Upper lobe of left lung (tissue), 6 donors: ENCODE data around the gene PYGO2. TPM values are rescaled to one million over a fixed set of nuclear protein-coding genes. Genes with fewer than 3 reads are reported as not detected.

ENCODE experiments used
- ATAC-seq, 2 donors: fragments of 200-7000 bp; cut with Tn5 transposase; one replicate each; pipeline ENCODE4 v1.9.1; 2022; ENCODE audit warnings: mild to moderate bottlenecking in 2 of 2, moderate library complexity in 2 of 2; ENCODE audit not compliant: low FRiP score in 2 of 2
- DNase-seq, 2 donors: peaks; one replicate each; pipeline ENCODE4 v3.0.0-alpha.2; 2019 to 2020
- H3K27ac ChIP-seq, 4 donors: fragments of 200-600 bp; sonication (generic); one replicate each; pipeline ENCODE4 v1.5.1; 2016 to 2019
- H3K27me3 ChIP-seq, 4 donors: fragments of 200-600 bp; sonication (generic); one replicate each; pipeline ENCODE4 v1.5.1; 2017 to 2019
- H3K36me3 ChIP-seq, 4 donors: fragments of 200-600 bp; sonication (generic); one replicate each; pipeline ENCODE4 v1.5.1; 2016 to 2019
- H3K4me1 ChIP-seq, 4 donors: fragments of 200-600 bp; sonication (generic); one replicate each; pipeline ENCODE4 v1.5.1; 2018 to 2019
- H3K4me3 ChIP-seq, 4 donors: fragments of 200-600 bp; sonication (generic); one replicate each; pipeline ENCODE4 v1.5.1; 2017 to 2019; ENCODE audit warnings: mild to moderate bottlenecking in 2 of 4, moderate library complexity in 1 of 4
- H3K9me3 ChIP-seq, 4 donors: fragments of 200-600 bp; sonication (generic); one replicate each; pipeline ENCODE4 v1.5.1; 2018 to 2019
- CTCF ChIP-seq, 6 experiments: fragments of 450-650 bp in 4 of 6; fragments of 200-600 bp in 2 of 6; sonication (generic) in 2 of 6; IDR thresholded peaks; one replicate each; pipeline ENCODE4 v1.5.1; 2016 to 2019; ENCODE audit warnings: antibody characterized with exemption in 6 of 6
- EP300 ChIP-seq, 4 donors: sonication (generic); formaldehyde crosslinking; IDR thresholded peaks; one replicate each; pipeline ENCODE4 v1.5.1; 2017; ENCODE audit warnings: antibody characterized with exemption in 4 of 4, control low read depth in 2 of 4
- POLR2A ChIP-seq, 4 donors: fragments of 450-650 bp; IDR thresholded peaks; one replicate each; pipeline ENCODE4 v1.5.1; 2016 to 2017; ENCODE audit warnings: antibody characterized with exemption in 4 of 4, mild to moderate bottlenecking in 2 of 4
- POLR2AphosphoS5 ChIP-seq, 2 donors: sonication (generic); formaldehyde crosslinking; IDR thresholded peaks; one replicate each; pipeline ENCODE4 v1.5.1; 2017; ENCODE audit warnings: antibody characterized with exemption in 2 of 2
- WGBS, 2 donors: methylation state at CpG; one replicate each; pipeline ENCODE4 v1.1.5; 2017 to 2018; 5-methylcytosine and 5-hydroxymethylcytosine counted together
- total RNA-seq, 6 donors: library from RNA; depleted of rRNA in 4 of 6; stranded (reverse); fragments of >200 nt in 4 of 6; gene quantifications; one replicate each; pipeline versions ENCODE4 v1.1.0 to v1.2.1, GENCODE V29; 2016 to 2021
- donor health status: DM: no; HTN: no; CAD: no; lungs with moderate emphysema.
- donor health status: DM: no; HTN: yes; CAD: no; lungs with severe emphysema.

The PYGO2 gene
- total RNA-seq, 6 donors from 2014 or later = 20.1 to 41.9 (median 27.5) TPM

DNA sequence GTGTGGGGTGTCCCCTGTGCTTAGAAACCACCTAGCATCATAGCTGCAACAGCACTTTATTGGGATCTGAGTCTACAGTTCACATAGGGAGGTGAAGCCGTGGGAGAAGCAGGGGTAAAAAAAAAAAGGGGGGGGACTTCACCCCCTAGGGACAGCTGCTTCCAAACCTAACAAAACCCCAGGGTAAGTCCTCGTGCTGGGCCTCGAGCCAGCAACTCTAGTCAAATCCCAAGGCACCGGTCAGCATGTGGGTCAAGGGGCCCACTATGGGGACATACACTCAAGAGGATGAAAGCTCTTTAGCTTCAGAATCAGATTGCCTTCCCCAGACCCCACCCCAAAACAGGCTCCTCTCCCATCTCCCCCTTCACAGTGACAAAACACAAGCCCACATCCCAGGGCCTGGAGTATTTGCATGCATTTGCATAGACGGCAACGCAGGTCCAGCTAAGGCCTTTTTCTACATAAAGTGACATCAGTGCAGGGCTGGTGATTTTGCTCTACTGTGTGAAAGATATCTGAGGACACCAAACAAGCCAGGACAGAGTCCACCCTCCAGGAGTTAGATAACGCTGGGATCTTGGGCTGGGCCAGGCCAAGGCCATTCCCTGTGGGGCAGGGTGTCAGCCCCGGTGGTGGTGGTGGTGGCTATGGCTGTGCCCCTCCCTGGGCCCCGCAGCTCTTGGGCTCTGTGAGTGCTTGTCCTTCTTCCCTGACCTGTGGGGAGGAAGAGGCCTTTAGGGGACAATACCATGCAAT lies 17.0 kb downstream of the PYGO2 start:
- Histone ChIP-seq H3K27ac (peak overlapping the region in 1 of 4 donors; percentile 19), H3K4me3 (no peak overlapping the region), H3K27me3 (no peaks in the 10 kb centered on the region), H3K4me1 (peaks cover 22 to 28% (median 25%) of the 10 kb centered on the region in 4 donors), H3K9me3 (no peaks in the 10 kb centered on the region), H3K36me3 (peaks cover 0 to 33% (median 20%) of the 10 kb centered on the region in 4 donors)
- WGBS, 2 donors = 36 to 58% methylated on average over 8 to 9 of the region's 9 CpGs
- no peak for ATAC-seq
- peak in 1 of 2 donors; percentile 43 for DNase-seq
- no peak for TF ChIP-seq POLR2AphosphoS5 (IDR thresholded peaks at IDR 0.05)
- no peak for TF ChIP-seq POLR2A (IDR thresholded peaks at IDR 0.05)
- no peak for TF ChIP-seq EP300 (IDR thresholded peaks at IDR 0.05)
- TF ChIP-seq CTCF (IDR thresholded peaks at IDR 0.05) = no peak

DNA sequence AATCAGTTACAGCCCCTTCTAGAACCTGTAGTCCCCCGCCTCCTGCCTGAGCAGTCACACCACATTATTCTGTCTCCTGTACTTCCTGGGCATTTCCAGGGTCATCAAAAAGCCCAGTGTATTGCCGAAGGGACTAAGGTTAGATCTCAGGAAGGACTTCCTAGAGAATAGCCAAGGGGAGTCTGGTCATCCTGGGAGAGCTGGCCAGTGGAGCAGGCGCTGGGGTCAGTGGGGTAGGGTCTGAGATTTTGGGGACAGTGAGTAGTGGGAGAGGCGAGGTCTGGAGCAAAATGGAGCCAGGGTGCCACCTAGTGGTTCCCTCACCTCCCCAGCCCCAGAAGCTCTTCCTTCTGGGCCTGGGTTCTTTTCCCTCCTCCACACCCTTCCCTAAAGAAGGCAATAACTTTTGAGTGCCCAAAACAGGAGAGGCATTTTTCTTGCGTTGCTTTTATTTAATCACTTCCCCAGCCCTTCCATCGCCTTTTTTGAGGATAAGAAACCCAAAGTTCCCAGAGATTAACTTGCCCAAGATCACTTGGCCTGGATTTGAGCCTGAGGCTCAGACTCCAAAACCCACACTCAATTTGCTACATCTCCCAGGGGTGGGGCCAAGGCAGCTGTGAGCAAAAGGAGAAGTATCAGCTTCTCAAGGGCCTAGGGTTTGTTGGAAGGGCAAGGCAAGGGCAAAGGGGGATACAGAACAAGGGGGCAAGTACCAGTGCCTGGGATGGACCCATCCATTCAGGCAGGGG lies 17.8 kb downstream of the PYGO2 start:
- DNase-seq = no peak
- no peaks in the 10 kb centered on the region for H3K27me3 ChIP-seq
- ATAC-seq = peak in 1 of 2 donors; percentile 66
- WGBS, 2 donors = 41 to 45% methylated on average over 6 of the region's 6 CpGs
- H3K27ac ChIP-seq = peak overlapping the region in 2 of 4 donors; percentile 19 to 46
- peak; percentile 45 to 71 (median 63) for TF ChIP-seq CTCF (IDR thresholded peaks at IDR 0.05)
- TF ChIP-seq EP300 (IDR thresholded peaks at IDR 0.05) = no peak
- H3K4me1 ChIP-seq = peaks cover 22 to 28% (median 25%) of the 10 kb centered on the region in 4 donors
- H3K9me3 ChIP-seq = no peaks in the 10 kb centered on the region
- H3K36me3 ChIP-seq = peaks cover 0 to 33% (median 20%) of the 10 kb centered on the region in 4 donors
- no peak overlapping the region for H3K4me3 ChIP-seq

GRCh38 chr1:154941333-154942013 lies 20.1 kb downstream of the PYGO2 start:
- no peaks in the 10 kb centered on the region for H3K27me3 ChIP-seq
- peak overlapping the region; percentile 32 to 76 (median 63) for H3K27ac ChIP-seq
- WGBS, 2 donors = 71 to 73% methylated on average over 3 to 5 of the region's 5 CpGs
- TF ChIP-seq POLR2A (IDR thresholded peaks at IDR 0.05) (no peak), CTCF (IDR thresholded peaks at IDR 0.05) (no peak), POLR2AphosphoS5 (IDR thresholded peaks at IDR 0.05) (no peak), EP300 (IDR thresholded peaks at IDR 0.05) (no peak)
- H3K36me3 ChIP-seq = peaks cover 0 to 19% (median 6%) of the 10 kb centered on the region in 4 donors
- peaks cover 30 to 38% (median 33%) of the 10 kb centered on the region in 4 donors for H3K4me1 ChIP-seq
- ATAC-seq (no peak), DNase-seq (peak in 1 of 2 donors; percentile 24)
- H3K4me3 ChIP-seq = no peak overlapping the region
- H3K9me3 ChIP-seq = no peaks in the 10 kb centered on the region

- TF ChIP-seq EP300 (IDR thresholded peaks at IDR 0.05) = no peak
- no peak for TF ChIP-seq CTCF (IDR thresholded peaks at IDR 0.05)
- TF ChIP-seq POLR2A (IDR thresholded peaks at IDR 0.05) = no peak
- no peak for TF ChIP-seq POLR2AphosphoS5 (IDR thresholded peaks at IDR 0.05)
- no peaks in the 10 kb centered on the region for H3K27me3 ChIP-seq
- peaks cover 0 to 12% (median 2%) of the 10 kb centered on the region in 4 donors for H3K36me3 ChIP-seq
- no peak overlapping the region for H3K4me3 ChIP-seq
- WGBS, 2 donors = 71 to 76% methylated on average over 7 to 8 of the region's 8 CpGs
- no peaks in the 10 kb centered on the region for H3K9me3 ChIP-seq
- ATAC-seq (no peak), DNase-seq (no peak)
- peak overlapping the region in 1 of 4 donors; percentile 76 for H3K27ac ChIP-seq
- peaks cover 35 to 43% (median 38%) of the 10 kb centered on the region in 4 donors for H3K4me1 ChIP-seq
Observed at GRCh38 chr1:154940651-154941194, 20.9 kb downstream of the PYGO2 start.
